Measurements from ENCODE around the gene PHF21A.

DNA sequence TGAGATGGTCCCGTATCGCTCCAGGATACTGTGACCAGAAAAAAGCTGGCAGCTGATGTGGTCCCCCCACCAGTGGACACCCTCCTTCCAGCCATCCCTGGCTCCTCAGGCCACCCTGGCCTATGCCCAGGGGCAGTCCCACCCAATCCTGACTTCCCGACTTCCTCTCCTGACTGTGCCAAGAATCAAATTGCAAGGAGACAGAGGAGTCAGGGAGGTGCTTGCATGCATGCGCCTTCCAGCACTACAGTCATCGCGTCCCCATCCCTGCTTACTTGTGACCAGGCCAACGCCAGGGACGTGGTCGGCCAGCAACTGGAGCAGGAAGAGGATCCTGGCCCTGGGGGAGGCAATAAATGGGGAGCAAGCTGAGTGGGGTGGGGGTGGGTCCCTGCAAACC is 210.6 kb downstream of the PHF21A start:
- TF ChIP-seq CTCF (IDR thresholded peaks at IDR 0.05) (no peak), POLR2A (IDR thresholded peaks at IDR 0.05) (no peak), EP300 (IDR thresholded peaks at IDR 0.05) (no peak)
